K562 (cell line): Measurements from ENCODE around the gene BMP2K. TPM values are rescaled to one million over a fixed set of nuclear protein-coding genes. Genes with fewer than 3 reads are reported as not detected.

Experiments used
- ETV5 ChIP-seq: sonication (generic); formaldehyde crosslinking; IDR thresholded peaks from 2 replicates; pipeline ENCODE4 v1.4.0; 2020; ENCODE audit warnings: low read depth, mild to moderate bottlenecking, missing genetic modification reagents
- GATA2 ChIP-seq: sonication (generic); formaldehyde crosslinking; IDR thresholded peaks from 2 replicates; pipeline ENCODE4 v1.4.0; 2020; ENCODE audit warnings: mild to moderate bottlenecking, missing genetic modification reagents
- HDAC6 ChIP-seq: IDR thresholded peaks from 2 replicates; pipeline ENCODE4 v1.6.1; 2012; ENCODE audit warnings: low read depth, mild to moderate bottlenecking, control low read depth, inconsistent platforms, low read length, moderate library complexity
- ZNF717 ChIP-seq: fragments of 250-450 bp; sonication (Bioruptor Pico); IDR thresholded peaks from 2 replicates; pipeline ENCODE4 v1.5.0; 2021
- polyA plus RNA-seq, 8 experiments: library from polyadenylated mRNA; depleted of rRNA in 4 of 8; stranded (reverse) in 5 of 8; unstranded in 3 of 8; fragments of >200 nt; fragmentation: Nextera tagmentation in 2 of 8; fragmentation: Illumina TruSeq in 1 of 8; extraction: Ambion mirVana in 2 of 8; extraction: Trizol in 1 of 8; gene quantifications; 2 replicates each; pipeline versions ENCODE4 v1.2.1 to v1.2.3, GENCODE V29; 2011 to 2014; ENCODE audit warnings: inconsistent platforms in 1 of 8, missing spikeins in 1 of 8
- total RNA-seq, 7 experiments: library from RNA; depleted of rRNA in 6 of 7; stranded (reverse); fragments of >200 nt in 6 of 7; fragmentation: Illumina TruSeq in 2 of 7; extraction: Trizol in 2 of 7; gene quantifications; 2 replicates each; pipeline versions ENCODE4 v1.2.1 to v1.2.3, GENCODE V29; 2011 to 2021; ENCODE audit warnings: low replicate concordance in 1 of 7
- TF ChIP-seq, protein P1 (sequence below): fragments of 450-650 bp; IDR thresholded peaks from 2 replicates; pipeline ENCODE4 v1.6.1; 2016
- TF ChIP-seq, protein P2 (sequence below): fragments of 450-650 bp; IDR thresholded peaks from 2 replicates; pipeline ENCODE4 v1.6.1; 2016; ENCODE audit warnings: low read depth, mild to moderate bottlenecking, moderate library complexity
- TF ChIP-seq, protein P3 (sequence below): fragments of 250-450 bp; sonication (Bioruptor Pico); IDR thresholded peaks from 2 replicates; pipeline ENCODE4 v1.8.0; 2021; ENCODE audit warnings: borderline replicate concordance, mild to moderate bottlenecking, moderate library complexity; ENCODE audit not compliant: poor library complexity, severe bottlenecking
- TF ChIP-seq, protein P4 (sequence below): sonication (generic); formaldehyde crosslinking; IDR thresholded peaks from 2 replicates; pipeline ENCODE4 v1.8.0; 2022; ENCODE audit warnings: mild to moderate bottlenecking, missing genetic modification reagents

The BMP2K gene
- total and polyA plus RNA-seq, 9 of the 15 experiments (the other 6 are each of a cell fraction or from before 2014, with no cell fraction given), result 17.0 to 217 (median 104) TPM

DNA sequence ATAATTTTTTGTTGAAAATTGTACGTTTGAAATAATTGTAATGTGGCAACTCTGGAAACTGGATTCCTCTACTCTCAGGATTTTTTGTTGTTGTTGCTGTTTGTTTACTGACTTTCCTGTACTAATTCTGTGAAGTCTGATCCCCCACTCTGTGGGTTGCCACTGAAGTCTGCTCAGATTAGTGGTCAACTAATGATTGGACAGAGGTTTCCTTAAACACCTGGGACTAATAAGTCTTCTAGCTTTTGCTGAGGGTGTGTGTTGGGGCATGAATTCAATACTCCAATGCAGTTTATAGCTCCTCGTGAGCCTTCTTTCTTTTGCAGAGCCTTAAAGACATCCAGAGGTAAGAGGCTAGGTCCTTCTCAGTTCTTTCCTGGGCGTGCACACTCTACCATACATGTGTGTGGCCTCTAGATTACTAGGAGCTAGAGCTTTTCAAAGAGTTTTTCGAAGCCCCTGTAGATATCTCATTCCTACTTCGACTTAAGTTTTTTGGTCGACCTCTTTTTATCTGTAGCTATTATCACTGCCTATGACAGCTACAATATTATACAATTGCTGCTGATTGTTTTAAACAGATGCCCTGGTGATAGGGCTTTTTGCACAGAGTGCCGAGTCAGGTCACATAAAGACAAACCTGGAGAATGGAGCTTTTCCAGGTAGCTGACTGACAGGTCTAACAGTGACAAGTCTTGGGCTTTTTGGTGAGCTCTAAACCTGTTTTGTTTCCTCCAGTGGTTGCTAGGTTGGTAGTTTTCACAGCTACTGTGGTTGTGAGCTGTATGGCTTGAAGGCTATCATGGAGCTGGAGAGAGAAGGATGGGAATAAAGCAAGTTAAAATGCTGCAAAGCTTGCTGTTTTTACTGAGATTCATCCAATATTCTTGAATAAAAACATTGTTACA lies 34.0 kb downstream of the BMP2K start (continued):
- TF ChIP-seq, protein P1, sequence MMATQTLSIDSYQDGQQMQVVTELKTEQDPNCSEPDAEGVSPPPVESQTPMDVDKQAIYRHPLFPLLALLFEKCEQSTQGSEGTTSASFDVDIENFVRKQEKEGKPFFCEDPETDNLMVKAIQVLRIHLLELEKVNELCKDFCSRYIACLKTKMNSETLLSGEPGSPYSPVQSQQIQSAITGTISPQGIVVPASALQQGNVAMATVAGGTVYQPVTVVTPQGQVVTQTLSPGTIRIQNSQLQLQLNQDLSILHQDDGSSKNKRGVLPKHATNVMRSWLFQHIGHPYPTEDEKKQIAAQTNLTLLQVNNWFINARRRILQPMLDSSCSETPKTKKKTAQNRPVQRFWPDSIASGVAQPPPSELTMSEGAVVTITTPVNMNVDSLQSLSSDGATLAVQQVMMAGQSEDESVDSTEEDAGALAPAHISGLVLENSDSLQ, result peak; percentile 72
- TF ChIP-seq HDAC6 (no peak), ETV5 (no peak), ZNF717 (CRISPR knock-in tag) (no peak), GATA2 (CRISPR knock-in tag) (0 out of 2 replicates have a peak, but pooled peaks have one; percentile 23)
- TF ChIP-seq, protein P2, sequence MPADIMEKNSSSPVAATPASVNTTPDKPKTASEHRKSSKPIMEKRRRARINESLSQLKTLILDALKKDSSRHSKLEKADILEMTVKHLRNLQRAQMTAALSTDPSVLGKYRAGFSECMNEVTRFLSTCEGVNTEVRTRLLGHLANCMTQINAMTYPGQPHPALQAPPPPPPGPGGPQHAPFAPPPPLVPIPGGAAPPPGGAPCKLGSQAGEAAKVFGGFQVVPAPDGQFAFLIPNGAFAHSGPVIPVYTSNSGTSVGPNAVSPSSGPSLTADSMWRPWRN, result no peak
- TF ChIP-seq, protein P3, sequence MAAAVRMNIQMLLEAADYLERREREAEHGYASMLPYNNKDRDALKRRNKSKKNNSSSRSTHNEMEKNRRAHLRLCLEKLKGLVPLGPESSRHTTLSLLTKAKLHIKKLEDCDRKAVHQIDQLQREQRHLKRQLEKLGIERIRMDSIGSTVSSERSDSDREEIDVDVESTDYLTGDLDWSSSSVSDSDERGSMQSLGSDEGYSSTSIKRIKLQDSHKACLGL (CRISPR knock-in tag), result no peak
- TF ChIP-seq, protein P4, sequence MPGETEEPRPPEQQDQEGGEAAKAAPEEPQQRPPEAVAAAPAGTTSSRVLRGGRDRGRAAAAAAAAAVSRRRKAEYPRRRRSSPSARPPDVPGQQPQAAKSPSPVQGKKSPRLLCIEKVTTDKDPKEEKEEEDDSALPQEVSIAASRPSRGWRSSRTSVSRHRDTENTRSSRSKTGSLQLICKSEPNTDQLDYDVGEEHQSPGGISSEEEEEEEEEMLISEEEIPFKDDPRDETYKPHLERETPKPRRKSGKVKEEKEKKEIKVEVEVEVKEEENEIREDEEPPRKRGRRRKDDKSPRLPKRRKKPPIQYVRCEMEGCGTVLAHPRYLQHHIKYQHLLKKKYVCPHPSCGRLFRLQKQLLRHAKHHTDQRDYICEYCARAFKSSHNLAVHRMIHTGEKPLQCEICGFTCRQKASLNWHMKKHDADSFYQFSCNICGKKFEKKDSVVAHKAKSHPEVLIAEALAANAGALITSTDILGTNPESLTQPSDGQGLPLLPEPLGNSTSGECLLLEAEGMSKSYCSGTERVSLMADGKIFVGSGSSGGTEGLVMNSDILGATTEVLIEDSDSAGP (CRISPR knock-in tag), result no peak
- TF ChIP-seq, all 486 proteins: peak for 14
